Nucleus accumbens (tissue), 56 donors: ENCODE results near the gene TUBA1A.
"Not testable (repeated sequence)": the region's sequence is repeated elsewhere in the genome, so short reads cannot be mapped to it uniquely, and the experiment has no call there.

Experiments used
- DNase-seq, 56 donors: peaks; one replicate each; lab custom pipeline; 2025; lab: John Stamatoyannopoulos, UW

TUBA1A gene

GRCh38 chr12:49161092-49161795 is 27.6 kb downstream of the TUBA1A start:
- DNase-seq = no peak

- DNase-seq = no peak
Observed at GRCh38 chr12:49160399-49160798, 28.5 kb downstream of the TUBA1A start.

DNA sequence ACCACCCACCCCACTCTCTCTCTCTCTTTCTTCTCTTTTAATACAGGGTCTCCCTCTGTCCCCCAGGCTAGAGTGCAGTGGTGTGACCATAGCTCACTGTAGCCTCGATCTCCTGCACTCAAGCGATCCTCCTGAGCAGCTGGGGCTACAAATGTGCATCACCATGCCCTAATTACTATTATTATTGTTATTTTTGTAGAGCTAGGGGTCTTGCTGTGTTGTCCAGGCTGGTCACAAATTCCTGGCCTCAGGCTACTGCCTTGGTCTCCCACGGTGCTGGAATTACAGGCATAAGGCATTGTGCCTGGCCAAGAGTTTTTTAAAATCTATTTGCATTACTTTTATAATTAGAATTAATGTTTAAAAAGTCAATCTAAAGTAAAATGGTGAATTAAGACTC is 34.7 kb downstream of the TUBA1A start:
- DNase-seq = no peak

DNA sequence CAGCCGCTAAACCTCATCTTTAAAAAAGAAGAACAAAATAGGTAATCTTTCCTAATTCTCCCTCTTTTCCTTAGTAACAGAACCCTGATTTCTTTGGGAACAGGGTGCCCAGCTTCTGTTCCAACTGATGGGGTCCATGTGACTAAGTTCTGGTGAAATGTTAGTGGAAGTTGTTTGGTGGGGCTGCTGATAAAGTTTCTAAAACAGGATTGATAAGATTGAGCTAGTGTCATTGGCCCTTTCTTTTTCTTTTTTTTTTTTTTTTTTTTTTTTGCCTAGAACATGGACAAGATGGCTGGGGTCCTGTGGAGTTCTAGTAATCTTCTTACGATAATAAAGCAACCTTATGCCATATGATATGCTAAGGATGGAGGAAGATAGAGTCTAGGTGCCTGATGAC is 41.5 kb downstream of the TUBA1A start:
- no peak for DNase-seq

DNA sequence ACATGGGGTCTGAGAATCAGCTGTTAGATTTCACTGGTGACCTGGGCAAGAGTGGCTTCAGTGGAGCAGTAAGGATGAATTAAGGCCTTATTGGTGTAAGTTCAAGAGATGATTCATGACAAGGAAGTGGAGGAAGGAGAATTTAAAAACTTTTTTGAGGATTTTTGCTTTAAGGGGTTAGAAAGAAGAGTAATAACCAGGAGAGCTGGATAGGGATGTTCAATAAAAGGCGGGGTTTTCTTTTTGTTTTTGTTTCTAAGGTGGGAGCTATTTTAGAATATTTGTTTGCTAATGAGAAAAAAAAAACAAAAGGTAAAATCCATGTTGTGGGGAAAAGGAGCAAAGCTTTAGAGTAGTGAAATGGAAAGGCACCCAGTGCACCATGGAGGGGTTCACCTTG is 42.5 kb downstream of the TUBA1A start:
- DNase-seq = no peak

DNA sequence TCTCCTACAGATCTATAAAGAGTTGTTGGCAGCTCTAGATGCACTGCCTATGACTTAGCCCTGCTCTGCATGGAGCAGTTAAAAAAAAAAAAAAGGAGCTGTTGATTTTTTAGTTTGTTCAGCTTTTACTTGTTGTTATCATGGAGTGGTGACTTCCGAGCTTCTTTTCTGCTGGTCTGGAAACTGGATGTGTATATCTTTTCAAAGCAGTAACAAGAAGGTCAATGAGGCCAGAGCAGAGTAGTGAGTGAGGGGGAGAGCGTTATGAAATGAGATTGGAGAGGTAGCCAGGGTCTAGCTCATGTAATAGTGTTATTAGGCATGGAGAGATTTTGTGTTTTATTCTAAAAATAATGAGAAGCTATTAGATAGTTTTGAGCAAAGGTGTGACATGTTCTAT is 44.5 kb downstream of the TUBA1A start:
- DNase-seq = no peak

DNA sequence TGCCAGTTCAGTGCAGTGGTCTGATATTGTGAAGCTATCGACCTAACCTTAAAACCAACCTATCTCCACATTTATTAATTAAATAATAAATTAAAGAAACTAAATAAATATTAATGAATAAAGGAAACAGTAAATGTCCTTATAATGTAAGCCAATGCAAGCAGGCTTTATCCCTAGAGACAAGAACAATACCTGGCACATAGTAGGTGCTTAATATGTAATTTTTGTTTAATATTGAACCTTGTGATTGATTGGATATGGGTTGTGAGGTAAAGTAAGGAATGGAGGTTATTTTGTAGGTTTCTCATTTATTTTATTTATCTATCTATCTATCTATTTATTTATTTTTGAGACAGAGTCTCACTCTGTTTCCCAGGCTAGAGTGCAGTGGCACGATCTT is 49.9 kb downstream of the TUBA1A start:
- no peak for DNase-seq

DNA sequence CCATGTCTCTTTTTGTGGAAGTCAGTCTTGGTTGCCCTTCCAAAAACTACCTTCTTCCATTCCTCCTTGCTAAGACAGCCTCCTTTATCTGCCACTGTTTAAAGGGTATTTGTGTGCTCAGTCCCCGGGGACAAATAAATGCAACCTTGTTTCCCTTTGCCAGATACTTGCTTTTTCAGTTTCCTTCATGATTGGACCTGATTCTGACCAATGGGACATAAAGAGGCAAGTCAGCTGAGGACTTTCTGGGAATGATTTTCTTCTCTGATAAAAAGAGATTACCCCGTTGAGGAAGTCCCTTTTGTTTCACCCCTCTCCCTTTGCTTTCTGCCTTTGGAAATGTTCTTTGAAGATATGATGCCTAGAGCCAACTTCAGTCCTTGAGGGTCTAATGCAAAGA is 50.3 kb downstream of the TUBA1A start:
- DNase-seq = no peak

- no peak for DNase-seq
Observed at GRCh38 chr12:49137476-49137875, 51.4 kb downstream of the TUBA1A start.

GRCh38 chr12:49136997-49137396 is 51.9 kb downstream of the TUBA1A start:
- not testable (repeated sequence) for DNase-seq
